ENCODE measurements around the gene DENND4C.
"Not testable (repeated sequence)": the region's sequence is repeated elsewhere in the genome, so short reads cannot be mapped to it uniquely, and the experiment has no call there.

The DENND4C gene

GRCh38 chr9:19255821-19256220, 25.3 kb downstream of the DENND4C start:
- no peak for TF ChIP-seq CTCF (IDR thresholded peaks at IDR 0.05; ENCODE audit: low read depth, low read length, missing control alignments)
- in situ Hi-C loops (cut with HindIII; ENCODE audit: low sequenced_read_pairs): no loop called here

GRCh38 chr9:19259665-19260255, 29.3 kb downstream of the DENND4C start:
- DNase-seq (ENCODE audit: low read depth); H3K4me3 ChIP-seq (ENCODE audit: low read depth, low read length); in situ Hi-C loops (cut with HindIII; ENCODE audit: low sequenced_read_pairs): not testable (repeated sequence)

More at GRCh38 chr9:19255821-19256220, 25.3 kb downstream of the DENND4C start:
- no peak overlapping the region for H3K4me3 ChIP-seq (ENCODE audit: low read depth, low read length)
- DNase-seq (ENCODE audit: low read depth): no peak

GRCh38 chr9:19265602-19266001, 35.1 kb downstream of the DENND4C start:
- in situ Hi-C loops (cut with HindIII; ENCODE audit: low sequenced_read_pairs); H3K4me3 ChIP-seq (ENCODE audit: low read depth, low read length); DNase-seq (ENCODE audit: low read depth): not testable (repeated sequence)

- H3K4me3 ChIP-seq (ENCODE audit: low read depth, low read length); DNase-seq (ENCODE audit: low read depth); in situ Hi-C loops (cut with HindIII; ENCODE audit: low sequenced_read_pairs): not testable (repeated sequence)
Observed at GRCh38 chr9:19266778-19267384, 36.4 kb downstream of the DENND4C start.

GRCh38 chr9:19269582-19269981, 39.1 kb downstream of the DENND4C start:
- no peak for TF ChIP-seq CTCF (IDR thresholded peaks at IDR 0.05; ENCODE audit: low read depth, low read length, missing control alignments)
- H3K4me3 ChIP-seq (ENCODE audit: low read depth, low read length): no peak overlapping the region
- in situ Hi-C loops (cut with HindIII; ENCODE audit: low sequenced_read_pairs): no loop called here
- DNase-seq (ENCODE audit: low read depth): no peak

- TF ChIP-seq CTCF (IDR thresholded peaks at IDR 0.05; ENCODE audit: low read depth, low read length, missing control alignments): no peak
- H3K4me3 ChIP-seq (ENCODE audit: low read depth, low read length): no peak overlapping the region
- no peak for DNase-seq (ENCODE audit: low read depth)
- in situ Hi-C loops (cut with HindIII; ENCODE audit: low sequenced_read_pairs): no loop called here
Observed at GRCh38 chr9:19270421-19270949, 40.0 kb downstream of the DENND4C start.

- TF ChIP-seq CTCF (IDR thresholded peaks at IDR 0.05; ENCODE audit: low read depth, low read length, missing control alignments): no peak
- no peak for DNase-seq (ENCODE audit: low read depth)
- in situ Hi-C loops (cut with HindIII; ENCODE audit: low sequenced_read_pairs): no loop called here
- no peak overlapping the region for H3K4me3 ChIP-seq (ENCODE audit: low read depth, low read length)
Observed at GRCh38 chr9:19271081-19271480, 40.6 kb downstream of the DENND4C start.

- no peak overlapping the region for H3K4me3 ChIP-seq (ENCODE audit: low read depth, low read length)
- in situ Hi-C loops (cut with HindIII; ENCODE audit: low sequenced_read_pairs): no loop called here
- TF ChIP-seq CTCF (IDR thresholded peaks at IDR 0.05; ENCODE audit: low read depth, low read length, missing control alignments): no peak
- DNase-seq (ENCODE audit: low read depth): no peak
Observed at GRCh38 chr9:19281801-19282200, 51.3 kb downstream of the DENND4C start.

All from astrocyte of the cerebellum (primary cell).